ENCODE measurements around the gene CEPT1.

CEPT1 gene

DNA sequence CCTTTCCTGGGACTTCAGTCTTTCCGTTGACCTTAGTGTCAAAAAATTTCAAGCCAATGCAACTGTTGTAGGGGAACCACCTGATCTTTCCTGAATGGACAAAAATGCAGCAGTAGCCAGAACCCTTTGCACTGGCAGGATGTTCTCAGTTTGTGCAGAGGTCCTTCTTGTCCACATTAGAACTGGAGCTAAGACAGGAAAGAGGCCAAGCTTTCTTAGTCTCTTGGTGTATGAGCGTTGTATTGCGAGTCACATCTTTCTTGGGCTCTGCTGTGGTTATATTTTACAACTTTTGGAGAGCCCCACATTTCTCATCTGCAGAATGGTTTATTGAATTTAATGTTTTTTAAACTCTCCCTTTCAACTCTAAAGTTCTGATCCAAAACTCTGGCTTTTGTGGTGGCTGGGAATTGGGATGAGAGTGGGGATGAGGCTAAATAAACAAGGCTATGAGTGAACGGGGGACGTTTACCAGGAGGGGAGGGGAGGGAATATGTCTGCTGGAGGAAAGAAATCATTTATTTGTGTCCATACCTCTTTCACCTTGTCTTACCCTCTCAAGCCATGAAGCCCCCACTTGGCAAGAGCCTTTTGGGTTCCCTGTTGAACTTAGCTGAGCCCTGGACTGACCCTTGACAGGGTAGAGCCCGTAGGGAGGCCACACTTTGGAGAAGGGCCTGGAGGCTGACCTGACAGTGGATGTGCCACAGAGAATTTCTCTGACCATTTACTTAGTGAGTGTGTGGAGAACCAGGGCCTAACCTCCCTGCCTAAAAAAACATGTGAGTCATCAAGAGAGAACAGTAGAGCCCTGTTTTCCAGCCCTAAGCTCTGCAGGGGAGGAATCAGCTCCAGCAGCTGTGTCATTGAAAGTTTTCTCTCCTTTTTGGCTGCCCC, 88.1 kb downstream of the CEPT1 start:
- DNase-seq (ENCODE audit: low spot score), result no peak

DNA sequence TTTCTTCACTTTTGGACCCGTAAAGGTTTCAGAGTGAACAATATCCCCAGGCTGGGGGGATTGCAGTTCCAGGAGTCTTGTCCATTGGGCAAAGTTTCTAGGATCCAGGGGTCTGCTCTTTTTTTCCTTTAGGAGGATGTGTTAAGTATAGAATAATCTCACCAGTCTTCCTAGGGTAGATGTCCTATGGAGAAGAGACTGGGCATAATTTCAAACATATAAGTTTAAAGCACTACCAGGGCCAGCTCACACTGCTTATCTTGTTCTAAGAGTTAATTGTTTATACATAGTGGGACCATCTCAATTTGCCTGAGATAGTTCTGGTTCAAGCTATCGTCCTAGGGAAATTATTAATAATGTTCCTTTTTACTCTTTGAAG, 88.7 kb downstream of the CEPT1 start:
- DNase-seq (ENCODE audit: low spot score), result no peak

DNA sequence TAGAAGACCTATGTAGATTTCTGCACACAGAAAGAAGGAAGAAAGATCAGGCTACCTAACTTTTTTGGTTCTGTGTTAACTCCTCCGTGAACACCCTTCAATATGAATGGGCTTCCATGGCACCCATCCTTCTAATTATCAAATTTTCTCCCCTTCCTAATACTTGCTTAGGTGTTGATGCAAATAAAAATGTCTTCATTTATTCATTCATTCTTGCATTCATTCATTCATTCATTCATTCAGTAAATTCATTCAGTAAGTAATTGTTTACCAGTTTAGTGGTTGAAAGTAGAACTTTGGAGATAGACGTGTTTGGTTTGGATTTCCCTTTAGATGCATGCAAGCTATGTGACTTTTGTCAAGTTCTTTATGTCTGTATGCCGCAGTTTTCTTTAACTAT, 92.1 kb downstream of the CEPT1 start:
- DNase-seq (ENCODE audit: low spot score), result no peak

DNA sequence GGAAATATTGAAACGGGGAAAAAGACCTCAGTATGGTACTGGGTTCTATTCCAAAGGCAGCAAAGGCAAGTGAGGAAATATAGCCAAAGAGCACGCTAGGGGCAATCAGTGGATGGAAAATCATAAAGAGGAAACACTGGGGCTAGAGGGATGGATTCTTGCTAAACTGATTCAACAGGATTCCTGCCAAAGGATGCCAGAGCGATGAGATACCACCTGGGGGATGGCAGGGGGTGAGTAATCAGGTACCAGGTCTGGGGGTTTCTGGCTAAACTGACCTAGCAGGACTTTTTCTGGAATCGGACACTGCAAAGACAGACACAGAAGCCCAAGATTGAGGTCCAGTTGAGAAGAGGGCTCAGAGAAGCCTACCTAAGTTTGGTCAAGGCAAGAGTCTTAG, 94.2 kb downstream of the CEPT1 start:
- no peak for DNase-seq (ENCODE audit: low spot score)

Measured in cerebellar cortex (tissue), 1 donor.